DMS 273 treated with DMSO at 0.1 percent for 48 hours (cell line): ENCODE measurements around the gene FRA10AC1.
A peak's percentile ranks its signal among the peaks of the same experiment; 100 is the strongest.
"Not testable (repeated sequence)": the region's sequence is repeated elsewhere in the genome, so short reads cannot be mapped to it uniquely, and the experiment has no call there.

Experiments used
- DNase-seq: peaks from one replicate; lab custom pipeline; 2025; lab: John Stamatoyannopoulos, UW

Gene FRA10AC1

DNA sequence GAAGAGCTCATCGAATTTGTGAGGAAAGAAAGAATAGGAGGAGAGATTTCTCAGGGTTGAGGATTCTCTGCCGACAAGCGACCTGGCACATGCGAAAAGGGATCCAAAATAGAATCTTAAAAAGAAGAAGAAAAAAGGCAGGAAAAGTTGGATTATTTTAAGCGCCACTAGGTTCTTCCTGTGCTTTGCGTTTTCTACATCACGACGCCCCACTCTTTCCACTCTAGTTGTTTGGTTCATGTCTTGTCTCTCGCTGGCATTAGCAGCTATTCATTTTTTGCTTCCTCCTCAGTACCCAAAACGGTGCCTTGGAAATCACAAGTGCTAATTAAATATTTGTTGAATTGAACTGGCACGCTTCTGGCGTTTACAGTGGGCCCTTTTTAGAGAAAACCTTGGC is 674 bp upstream of the FRA10AC1 start:
- DNase-seq = no peak

DNA sequence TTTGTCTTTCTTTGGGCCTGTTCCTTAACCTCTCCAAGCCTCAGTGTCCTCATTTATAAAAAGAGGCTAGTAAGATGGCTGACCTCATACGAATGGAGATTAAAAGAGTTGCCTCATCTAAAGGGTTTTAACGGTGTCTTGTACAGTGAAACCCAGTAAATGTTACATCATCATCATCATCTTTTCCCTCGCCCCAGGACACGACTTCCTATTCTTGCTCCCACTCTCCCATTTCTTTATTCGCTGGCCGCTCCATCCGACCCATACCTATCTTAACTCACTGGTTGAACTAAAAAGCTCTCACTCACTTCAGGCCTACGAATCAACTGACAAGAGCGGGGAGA is 554 bp downstream of the FRA10AC1 start:
- no peak for DNase-seq

DNA sequence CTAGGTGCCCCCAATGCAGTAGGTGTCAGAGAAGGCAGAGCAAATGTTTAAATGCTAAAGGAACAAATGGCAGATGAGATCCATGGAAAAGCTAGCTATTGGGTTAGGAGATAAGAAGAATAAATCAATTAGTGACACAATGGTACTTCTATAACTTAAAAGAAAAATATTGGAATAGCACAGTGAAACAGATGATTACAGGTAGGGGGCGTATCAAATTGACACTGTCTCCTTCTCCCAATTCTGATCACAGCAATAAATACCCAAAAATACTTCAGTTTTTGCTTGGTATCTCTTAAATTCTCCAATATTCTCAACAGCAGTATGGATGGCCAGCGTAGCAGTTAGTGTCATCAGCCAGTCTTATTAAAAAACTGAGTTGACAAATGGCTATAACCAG is 5.2 kb downstream of the FRA10AC1 start:
- no peak for DNase-seq

DNA sequence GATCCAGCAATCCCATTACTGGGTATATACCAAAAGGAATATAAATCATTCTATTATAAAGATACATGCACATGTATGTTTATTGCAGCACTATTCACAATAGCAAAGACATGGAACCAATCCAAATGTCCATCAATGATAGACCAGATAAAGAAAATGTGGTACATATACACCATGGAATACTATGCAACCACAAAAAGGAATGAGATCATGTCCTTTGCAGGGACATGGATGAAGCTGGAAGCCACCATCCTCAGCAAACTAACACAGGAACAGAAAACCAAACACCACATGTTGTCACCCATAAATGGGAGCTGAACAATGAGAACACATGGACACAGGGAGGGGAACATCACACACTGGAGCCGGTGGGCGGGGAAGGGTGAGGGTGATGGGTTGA is 5.8 kb downstream of the FRA10AC1 start:
- not testable (repeated sequence) for DNase-seq

DNA sequence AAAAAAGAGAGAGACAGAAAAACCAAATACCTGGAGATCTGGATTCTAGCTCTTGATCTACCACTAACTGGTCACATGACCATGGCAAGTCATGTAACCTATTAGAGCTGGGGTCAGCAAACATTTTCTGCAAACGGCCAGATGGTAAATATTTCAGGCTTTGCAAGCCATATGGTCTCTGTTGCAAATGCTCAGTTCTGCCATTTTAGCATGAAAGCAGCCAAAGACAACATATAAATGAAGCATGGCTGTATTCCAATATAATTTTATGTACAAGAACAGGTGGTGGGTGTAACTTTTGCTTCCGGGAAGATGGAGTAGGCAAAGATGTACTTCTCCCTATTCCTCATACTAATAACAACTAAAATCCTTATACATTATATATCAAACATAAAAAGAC is 6.7 kb downstream of the FRA10AC1 start:
- peak; percentile 92 for DNase-seq

DNA sequence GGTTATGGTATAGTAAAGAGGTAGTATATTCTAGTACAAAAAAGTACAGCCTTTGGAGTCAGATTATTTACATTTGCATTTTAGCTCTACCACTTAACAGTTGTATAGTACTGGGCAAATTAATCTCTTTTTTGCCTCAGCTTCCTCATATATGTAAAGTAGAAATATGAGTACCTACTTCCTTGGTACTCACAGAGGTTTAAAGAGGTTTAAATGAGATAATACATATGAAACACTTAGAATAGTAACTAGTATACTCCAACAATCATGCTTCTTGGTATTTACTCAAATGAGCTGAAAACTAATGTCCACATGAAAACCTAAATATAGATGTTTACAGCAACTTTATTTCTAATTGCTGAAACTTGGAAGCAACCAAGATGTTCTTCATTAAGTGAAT is 14.7 kb downstream of the FRA10AC1 start:
- no peak for DNase-seq

DNA sequence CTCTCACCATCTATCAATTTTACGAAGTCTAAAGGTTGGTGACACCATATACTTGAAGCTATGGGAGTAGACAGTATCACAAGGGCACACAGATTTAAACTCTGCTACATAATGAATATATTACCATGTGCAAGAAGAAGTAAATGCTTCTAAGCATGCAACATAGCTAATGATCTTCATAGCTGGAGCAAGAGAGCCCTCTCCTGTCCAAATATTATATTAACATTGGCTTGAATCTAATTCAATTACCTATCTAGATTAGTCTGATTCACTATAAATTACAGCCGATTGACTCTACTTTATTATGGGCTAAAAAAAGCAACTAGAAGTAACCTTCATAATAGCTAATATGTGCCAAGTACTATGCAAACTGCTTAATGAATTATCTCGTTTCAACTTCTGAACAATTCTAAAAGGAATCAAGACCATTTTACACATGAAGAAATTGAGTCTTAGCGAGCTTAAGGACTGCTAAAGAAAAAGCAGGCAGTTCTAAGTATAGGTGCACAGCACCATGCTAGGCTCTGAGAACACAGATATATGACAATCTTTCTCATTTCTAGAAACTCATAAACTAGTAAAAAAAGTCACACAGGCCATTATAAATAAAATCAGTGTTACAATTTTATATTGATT is 21.9 kb downstream of the FRA10AC1 start:
- DNase-seq = peak; percentile 1

DNA sequence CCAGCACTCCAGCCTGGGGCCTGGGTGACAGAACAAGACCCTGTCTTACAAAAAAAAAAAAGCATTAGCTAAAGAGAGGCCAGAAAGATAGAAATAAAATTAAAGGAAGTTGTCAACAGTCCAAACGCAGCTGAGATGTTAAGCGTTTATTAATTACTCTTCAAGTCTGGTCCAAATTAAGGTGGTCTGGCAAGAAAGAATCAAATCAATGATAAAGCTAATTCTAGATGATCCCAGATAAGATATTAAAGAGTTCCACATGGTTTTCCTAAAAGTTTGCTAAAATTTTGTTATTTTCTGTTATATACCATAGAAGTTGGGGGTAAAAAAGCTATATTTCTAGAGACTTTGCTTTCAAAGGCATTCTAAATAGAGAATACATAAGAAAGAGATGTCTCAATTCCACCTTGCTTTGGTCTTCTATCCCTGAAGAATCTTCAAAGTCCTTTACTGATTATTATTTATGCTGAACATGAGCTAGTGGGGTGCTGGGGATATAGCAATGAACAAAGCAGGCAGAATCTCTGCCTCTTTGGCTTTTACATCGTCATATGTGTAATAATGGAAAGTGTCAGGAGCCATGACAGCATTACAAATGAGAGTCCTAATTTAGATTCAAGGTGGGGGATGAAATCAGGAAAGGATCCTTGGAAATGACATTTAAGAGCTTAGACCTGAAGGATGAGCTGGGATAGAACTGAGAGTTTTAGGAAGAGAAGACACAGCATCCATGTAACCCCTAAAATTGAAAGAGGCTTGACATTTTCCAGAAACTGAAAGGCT is 23.4 kb downstream of the FRA10AC1 start:
- no peak for DNase-seq

DNA sequence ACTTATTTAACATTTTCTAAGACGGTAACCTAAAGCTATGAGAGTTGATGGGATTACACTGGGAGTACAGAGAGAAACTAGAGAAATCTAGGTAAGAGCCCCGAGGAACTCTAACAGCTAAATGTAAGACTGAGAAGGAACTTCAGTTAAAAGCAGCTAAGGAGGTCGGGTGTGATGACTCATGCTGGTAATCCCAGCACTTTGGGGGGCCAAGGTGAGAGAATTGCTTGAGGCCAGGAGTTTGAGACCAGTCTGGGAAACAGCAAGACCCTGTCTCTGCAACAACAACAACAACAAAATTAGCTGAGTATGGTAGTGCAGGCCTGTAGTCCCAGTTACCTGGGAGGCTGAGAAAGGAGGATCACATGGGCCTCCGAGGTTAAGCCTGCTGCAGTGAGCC is 24.0 kb downstream of the FRA10AC1 start:
- DNase-seq = no peak

DNA sequence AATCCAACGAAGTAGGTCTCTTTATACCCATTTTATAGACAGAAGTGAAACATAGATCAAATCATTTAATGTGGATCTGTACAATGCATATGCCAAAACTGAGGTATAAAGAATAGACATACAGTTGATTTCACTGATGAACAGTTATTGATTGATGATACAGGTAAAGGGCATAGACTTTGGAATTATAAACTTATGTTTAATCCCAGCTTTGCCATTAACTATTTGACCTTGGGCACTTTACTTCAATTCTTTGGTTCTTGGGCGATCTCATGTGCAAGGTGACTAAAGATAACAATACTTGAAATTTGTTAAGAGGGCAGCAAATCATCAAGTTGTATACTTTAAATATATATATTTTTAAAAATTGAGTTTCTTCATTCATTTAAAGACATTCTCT is 28.6 kb downstream of the FRA10AC1 start:
- no peak for DNase-seq

DNA sequence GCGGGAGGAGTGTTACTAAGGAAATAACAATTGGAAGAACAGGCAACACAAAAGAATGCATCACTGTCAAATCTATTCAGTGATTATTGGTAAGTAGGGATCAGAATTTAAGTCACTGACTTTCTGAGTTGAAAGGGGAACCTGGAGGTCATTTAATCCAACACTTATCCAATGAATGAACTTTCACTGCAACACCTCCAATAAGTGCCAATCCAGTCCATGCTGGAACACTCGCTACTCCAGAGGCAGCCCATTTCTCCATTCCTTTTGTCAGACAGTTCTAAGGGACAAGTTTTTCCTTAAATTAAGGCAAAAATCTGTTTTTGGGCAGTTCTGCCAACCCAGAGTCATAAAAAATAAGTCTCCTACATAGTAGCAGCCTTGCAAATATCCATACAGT is 29.5 kb downstream of the FRA10AC1 start:
- no peak for DNase-seq

DNA sequence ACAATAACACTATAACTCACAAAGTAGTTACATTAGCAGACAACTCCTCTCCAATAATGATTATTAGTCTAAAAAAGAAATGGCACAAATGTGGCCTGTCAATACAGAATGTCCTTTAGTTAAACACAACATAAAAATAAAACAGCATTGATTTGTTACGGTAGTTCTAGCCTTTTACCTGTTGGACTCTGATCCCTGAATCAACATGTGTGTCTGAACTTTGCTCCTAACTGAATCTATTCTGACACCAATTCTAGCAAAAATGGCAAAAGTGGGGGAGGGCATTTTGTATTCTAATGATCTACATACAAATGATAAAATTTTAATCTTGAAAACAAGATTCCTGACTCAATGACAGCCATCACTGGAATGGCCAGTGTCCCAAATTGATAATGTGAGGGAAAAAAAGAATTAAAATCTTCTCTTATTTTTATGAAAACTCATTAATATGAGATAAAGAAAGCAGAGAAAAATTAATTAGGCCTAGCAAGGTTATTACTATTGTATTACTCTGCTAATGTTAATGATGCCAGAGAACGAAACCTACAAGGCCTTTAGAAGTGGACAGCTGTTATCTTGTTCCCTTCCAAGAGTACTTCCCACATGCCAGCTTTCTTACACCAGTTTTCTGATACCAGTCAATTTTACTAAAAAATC is 30.2 kb downstream of the FRA10AC1 start:
- DNase-seq = no peak

DNA sequence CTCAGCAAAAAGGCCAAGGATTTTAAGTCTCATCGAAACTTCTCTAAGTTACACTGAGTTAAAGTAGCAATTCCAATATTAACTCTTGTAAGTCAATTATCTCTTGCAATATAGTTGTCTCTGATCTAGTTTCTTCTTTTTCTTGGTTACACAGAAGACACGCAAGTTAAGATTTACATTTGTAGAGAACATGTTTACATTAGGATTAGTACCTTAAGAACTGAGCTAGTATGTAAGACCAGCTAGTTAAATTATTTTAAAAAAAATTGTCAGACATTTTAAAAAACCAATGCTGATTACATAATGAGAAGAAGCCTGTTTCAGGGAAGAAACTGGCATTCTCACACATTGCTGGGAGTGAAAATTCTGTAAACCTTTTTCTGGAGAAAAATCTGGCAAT is 31.4 kb downstream of the FRA10AC1 start:
- DNase-seq = no peak

DNA sequence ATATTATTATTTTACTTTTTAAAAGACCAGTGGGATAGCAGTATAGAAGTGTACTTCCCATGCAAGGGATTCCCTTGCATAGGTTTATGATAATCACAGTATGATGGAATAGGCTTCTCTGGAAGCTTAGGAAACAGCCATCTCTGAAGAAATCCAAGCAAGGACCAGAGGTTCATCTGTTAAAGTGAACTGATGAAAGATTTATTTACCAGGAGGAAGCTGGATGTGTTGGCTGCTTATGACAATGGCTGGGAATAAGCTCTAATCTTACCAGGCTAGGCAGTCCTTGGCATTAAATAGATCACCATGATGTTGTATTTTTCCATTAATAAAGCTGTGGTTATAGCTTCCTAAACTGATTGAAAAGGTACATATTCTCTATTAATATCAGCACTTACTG is 32.0 kb downstream of the FRA10AC1 start:
- DNase-seq = no peak

DNA sequence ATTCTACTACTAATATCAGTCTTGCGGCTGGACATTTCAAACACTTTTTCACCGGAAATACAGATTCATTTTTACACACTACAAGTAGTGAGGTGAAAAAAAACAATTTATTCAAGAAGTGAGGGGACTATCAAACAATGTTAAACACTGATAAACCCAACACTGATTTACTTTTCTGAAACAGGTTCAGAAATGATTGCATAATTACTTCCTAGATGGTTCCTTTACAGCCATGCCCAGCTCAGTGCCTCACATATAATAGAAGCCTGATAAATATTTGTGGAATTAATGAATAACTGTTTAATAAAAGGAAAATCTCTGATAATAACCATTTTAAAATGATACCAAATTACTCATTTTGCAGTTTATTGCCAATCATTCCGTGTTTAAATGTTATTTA is 34.6 kb downstream of the FRA10AC1 start:
- no peak for DNase-seq

DNA sequence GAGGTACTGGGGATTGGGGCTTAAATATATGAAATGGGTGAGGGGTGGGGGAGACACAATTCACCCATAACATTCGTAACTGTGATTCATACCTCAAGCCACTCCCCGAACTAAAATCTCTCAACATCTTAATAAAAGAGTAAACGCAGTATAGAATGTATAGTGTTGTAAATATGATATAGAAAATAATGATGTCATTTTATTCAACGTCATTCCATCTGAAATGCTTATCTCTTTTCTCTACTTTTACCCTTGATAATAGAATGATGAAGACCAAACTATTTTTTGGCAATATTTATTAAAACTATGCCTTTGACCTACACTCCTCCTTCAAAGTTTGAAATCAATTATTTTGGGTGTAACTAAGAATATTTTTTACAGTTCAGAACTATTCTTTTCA is 36.4 kb downstream of the FRA10AC1 start:
- DNase-seq = no peak

DNA sequence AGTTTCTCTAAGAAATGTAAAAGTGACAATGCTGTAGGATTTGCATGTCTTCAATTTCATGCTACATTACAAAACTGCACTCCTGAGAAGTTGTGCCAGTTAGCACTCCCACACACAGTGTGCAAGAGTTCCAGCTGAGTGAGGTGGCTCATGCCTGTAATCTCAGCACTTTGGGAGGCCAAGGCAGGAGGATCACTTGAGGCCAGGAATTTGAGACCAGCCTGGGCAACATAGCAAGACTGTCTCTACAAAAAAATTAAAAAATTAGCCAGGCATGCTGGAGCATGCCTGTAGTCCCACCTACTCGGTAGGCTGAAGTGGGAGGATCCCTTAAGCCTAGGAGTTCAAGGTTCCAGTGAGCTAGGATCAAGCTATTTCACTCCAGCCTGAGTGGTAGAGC is 44.6 kb downstream of the FRA10AC1 start:
- no peak for DNase-seq

DNA sequence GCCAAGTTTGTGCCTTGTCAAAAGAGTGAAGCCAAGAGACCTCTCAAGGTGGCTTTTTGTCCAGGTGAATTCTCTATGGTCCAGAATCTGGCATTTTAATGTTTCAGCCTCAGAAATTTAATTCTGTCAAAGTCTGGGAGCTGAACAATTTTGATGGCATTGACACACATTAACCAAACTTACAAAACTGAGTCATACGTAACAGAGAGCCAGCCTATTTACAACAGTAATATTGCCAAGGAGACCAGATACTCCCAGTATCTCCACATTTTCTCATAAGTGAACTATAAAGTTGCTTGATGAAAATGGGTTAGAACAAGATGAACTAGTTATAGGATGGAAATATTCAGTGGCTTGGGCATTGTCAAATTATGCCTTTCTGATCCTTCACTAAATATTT is 46.2 kb downstream of the FRA10AC1 start:
- DNase-seq = no peak

DNA sequence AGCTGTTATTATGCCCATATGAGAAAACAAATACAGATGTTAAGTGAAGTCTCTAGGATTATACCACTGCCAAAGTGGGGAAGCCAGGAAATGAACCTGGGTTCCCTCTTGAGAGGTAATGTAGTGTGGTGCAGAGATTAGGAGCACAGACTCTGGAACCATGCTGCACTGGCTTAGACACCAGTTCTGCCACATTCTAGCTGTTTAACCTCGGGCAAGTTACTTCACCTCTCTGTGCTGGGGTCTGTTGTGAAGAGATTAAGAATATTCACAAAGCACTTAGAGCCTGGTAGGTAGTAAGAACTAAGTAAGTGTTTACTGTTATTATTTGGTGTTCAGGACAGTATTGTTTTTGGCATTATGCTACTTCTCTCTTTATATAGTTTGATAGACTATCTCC is 48.2 kb downstream of the FRA10AC1 start:
- no peak for DNase-seq

DNA sequence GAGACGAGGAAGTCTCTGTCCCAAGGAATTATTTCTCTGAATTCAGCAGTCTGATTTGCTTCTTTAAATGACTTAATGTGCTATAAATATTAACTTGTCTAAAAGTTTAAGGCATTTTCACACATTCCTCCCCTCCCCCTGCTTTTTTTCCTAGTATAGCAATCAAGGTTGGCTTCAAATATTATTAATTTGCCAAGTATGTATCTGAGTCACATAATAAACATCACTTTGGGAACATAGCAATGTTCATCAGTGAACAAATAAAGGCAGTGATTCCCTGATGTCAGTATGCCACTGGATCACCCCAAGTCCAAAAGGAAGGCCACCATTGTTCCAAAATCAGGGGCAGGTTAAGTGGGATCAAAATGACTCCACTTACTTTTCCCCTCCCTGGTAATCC is 49.5 kb downstream of the FRA10AC1 start:
- no peak for DNase-seq

DNA sequence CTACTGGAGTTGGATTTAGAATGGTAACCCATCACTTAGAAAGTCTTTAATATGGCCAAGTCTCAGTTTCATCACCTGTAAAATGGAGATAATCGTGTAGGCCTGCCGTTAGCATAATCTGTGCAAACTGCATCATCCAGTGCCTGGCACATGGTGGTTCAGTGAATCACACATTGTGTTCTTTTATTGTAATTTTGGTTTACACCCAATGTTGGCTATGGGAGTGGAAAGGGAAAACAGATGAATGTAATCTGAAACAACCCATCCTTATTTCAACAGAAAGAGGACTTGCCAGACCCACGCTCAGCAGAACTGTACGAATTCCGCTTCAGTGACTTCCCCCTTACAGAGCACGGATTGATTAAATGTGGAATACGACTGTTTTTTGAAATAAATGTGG is 62.6 kb downstream of the FRA10AC1 start:
- DNase-seq = no peak

DNA sequence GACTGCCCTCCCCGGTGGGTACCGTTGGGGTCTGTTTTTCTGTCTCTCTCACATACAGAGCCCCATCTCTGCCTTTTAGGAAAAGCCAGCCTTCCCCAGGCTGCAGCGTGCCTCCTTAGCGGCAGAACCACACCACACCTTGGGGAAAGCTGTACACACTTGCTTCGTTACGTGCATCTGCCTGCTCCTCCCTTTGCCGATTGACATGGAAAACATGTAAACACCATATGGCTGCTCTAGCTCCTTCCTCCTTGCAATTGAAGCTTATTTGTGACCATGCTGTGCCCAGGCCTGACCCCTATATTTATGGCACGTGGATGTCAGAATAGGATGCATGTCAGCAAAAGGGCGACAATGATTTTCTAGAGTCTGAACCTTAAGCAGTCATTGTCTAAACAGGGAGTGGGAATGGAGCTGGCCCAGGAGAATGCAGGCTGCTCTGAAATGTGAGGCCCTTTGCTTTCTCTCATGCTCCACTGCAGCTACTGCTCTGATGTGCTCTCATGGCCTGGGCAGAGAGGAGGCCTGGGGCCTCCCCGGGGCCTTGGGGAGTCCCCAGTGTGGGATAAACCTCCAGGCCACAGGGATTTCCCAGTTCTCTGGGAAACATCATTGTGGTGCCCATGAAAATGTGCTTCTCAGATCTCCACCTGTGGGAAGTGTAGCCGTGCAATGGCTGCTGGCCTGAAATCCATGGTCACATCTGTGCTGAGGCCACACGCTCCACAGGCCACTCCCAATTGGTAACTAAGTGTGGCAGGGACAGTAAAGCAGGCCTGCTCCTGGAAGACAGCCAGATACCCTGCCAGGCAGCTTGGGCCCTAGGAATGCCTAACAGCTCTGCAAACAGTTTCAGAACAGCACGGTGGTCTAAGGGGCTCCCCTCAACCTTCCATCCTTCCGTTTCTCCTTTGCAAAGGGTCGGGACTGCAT is 71.5 kb downstream of the FRA10AC1 start:
- peak; percentile 38 for DNase-seq
